Thyroid gland (tissue), 4 donors: ENCODE results near the gene PKD1. TPM values are rescaled to one million over a fixed set of nuclear protein-coding genes. Genes with fewer than 3 reads are reported as not detected.

Experiments used
- DNase-seq, 2 donors: peaks; one replicate each; pipeline ENCODE4 v3.0.0-alpha.2; 2019
- H3K27ac ChIP-seq, 3 donors: fragments of 200-600 bp; sonication (generic); 1 replicate in 2 of 3; 2 replicates in 1 of 3; pipeline ENCODE4 v1.5.1; 2016 to 2019; ENCODE audit warnings: mild to moderate bottlenecking in 1 of 3, moderate library complexity in 1 of 3
- H3K27me3 ChIP-seq: fragments of 200-600 bp; sonication (generic); one replicate; pipeline ENCODE4 v1.5.1; 2019
- H3K36me3 ChIP-seq, 2 donors: fragments of 200-600 bp; sonication (generic); one replicate each; pipeline ENCODE4 v1.5.1; 2016 to 2019
- H3K4me1 ChIP-seq, 2 donors: fragments of 200-600 bp; sonication (generic); one replicate each; pipeline ENCODE4 v1.5.1; 2017 to 2019
- H3K4me3 ChIP-seq, 3 donors: fragments of 200-600 bp; sonication (generic); replicated peaks in 1 of 3; 1 replicate in 2 of 3; 2 replicates in 1 of 3; pipeline ENCODE4 v1.5.1; 2016; ENCODE audit warnings: mild to moderate bottlenecking in 1 of 3
- H3K9me3 ChIP-seq: fragments of 200-600 bp; sonication (generic); one replicate; pipeline ENCODE4 v1.5.1; 2017
- CTCF ChIP-seq, 6 experiments: fragments of 200-600 bp in 3 of 6; fragments of 450-650 bp in 3 of 6; sonication (generic) in 3 of 6; IDR thresholded peaks; one replicate each; pipeline ENCODE4 v1.5.1; 2016 to 2019; ENCODE audit warnings: antibody characterized with exemption in 6 of 6, mild to moderate bottlenecking in 2 of 6, inconsistent platforms in 1 of 6, moderate library complexity in 1 of 6
- POLR2A ChIP-seq, 2 donors: fragments of 450-650 bp; IDR thresholded peaks; one replicate each; pipeline ENCODE4 v1.6.1; 2017; ENCODE audit warnings: antibody characterized with exemption in 2 of 2, mild to moderate bottlenecking in 2 of 2, moderate library complexity in 1 of 2
- WGBS, 2 donors: methylation state at CpG; one replicate each; pipeline ENCODE4 v1.1.5; 2017; 5-methylcytosine and 5-hydroxymethylcytosine counted together
- intact Hi-C: fragments of 100-400 bp; cut with DNase I; formaldehyde crosslinking; loops from one replicate; pipeline ENCODE4 v1.15.1; 2023
- total RNA-seq, 4 donors: library from RNA; depleted of rRNA; stranded (reverse); fragments of >200 nt; gene quantifications; one replicate each; pipeline ENCODE4 v1.2.3, GENCODE V29; 2016

Gene PKD1
- total RNA-seq, 4 donors from 2014 or later: 66.9 to 153 (median 87.7) TPM

- peaks cover 36 to 67% of the 10 kb centered on the region in 2 donors for H3K4me1 ChIP-seq
- no peak for TF ChIP-seq POLR2A (IDR thresholded peaks at IDR 0.05)
- no peak for TF ChIP-seq CTCF (IDR thresholded peaks at IDR 0.05)
- H3K27me3 ChIP-seq: no peaks in the 10 kb centered on the region
- WGBS, 2 donors: 7 to 9% methylated on average over 41 to 47 of the region's 47 CpGs
- peak; percentile 17 to 21 for DNase-seq
- peak overlapping the region; percentile 39 to 73 (median 49) for H3K27ac ChIP-seq
- intact Hi-C loops: no loop called here
- no peaks in the 10 kb centered on the region for H3K9me3 ChIP-seq
- H3K36me3 ChIP-seq: no peaks in the 10 kb centered on the region
- peak overlapping the region in 2 of 3 donors; percentile 69 to 83 for H3K4me3 ChIP-seq
Measured at GRCh38 chr16:2155977-2156848, 20.5 kb upstream of the PKD1 start.

GRCh38 chr16:2155091-2155950 lies 19.6 kb upstream of the PKD1 start, which contains the start of gene TRAF7:
TRAF7 (plus strand) TSS chr16:2155782; CDS start chr16:2163921, 8,139 bp downstream.
- Histone ChIP-seq H3K27me3 (no peaks in the 10 kb centered on the region), H3K9me3 (no peaks in the 10 kb centered on the region), H3K4me3 (peak within 1 kb of the TSS; percentile 69 to 83 (median 78)), H3K27ac (peak within 1 kb of the TSS; percentile 39 to 75 (median 50)), H3K36me3 (no peaks in the 10 kb centered on the region), H3K4me1 (peaks cover 36 to 61% of the 10 kb centered on the region in 2 donors)
- intact Hi-C loops: no loop called here
- peak; percentile 98 to 99 for DNase-seq
- TF ChIP-seq CTCF (IDR thresholded peaks at IDR 0.05) (peak in 1 of 6 experiments; percentile 9), POLR2A (IDR thresholded peaks at IDR 0.05) (peak; percentile 97 to 99)
- 0% methylated on average over 7 to 34 of the region's 94 CpGs for WGBS, 2 donors

GRCh38 chr16:2154533-2155090 lies 18.9 kb upstream of the PKD1 start:
- no peaks in the 10 kb centered on the region for H3K27me3 ChIP-seq
- H3K4me1 ChIP-seq: peaks cover 32 to 60% of the 10 kb centered on the region in 2 donors
- DNase-seq: no peak
- no peaks in the 10 kb centered on the region for H3K9me3 ChIP-seq
- H3K27ac ChIP-seq: peak overlapping the region; percentile 19 to 75 (median 50)
- no peaks in the 10 kb centered on the region for H3K36me3 ChIP-seq
- intact Hi-C loops: loop anchor here (5.0 kb wide), 1 partner anchor 132 kb away; no protein-coding TSS in a partner anchor
- TF ChIP-seq CTCF (IDR thresholded peaks at IDR 0.05) (no peak), POLR2A (IDR thresholded peaks at IDR 0.05) (no peak)
- peak overlapping the region; percentile 63 to 78 (median 77) for H3K4me3 ChIP-seq
- 6 to 7% methylated on average over 23 of the region's 23 CpGs for WGBS, 2 donors

- Histone ChIP-seq H3K36me3 (no peaks in the 10 kb centered on the region), H3K4me3 (peak overlapping the region in 2 of 3 donors; percentile 23 to 77), H3K4me1 (peaks cover 41 to 60% of the 10 kb centered on the region in 2 donors), H3K27me3 (no peaks in the 10 kb centered on the region), H3K27ac (peak overlapping the region; percentile 26 to 77 (median 57)), H3K9me3 (no peaks in the 10 kb centered on the region)
- DNase-seq: peak; percentile 41 to 54
- TF ChIP-seq POLR2A (IDR thresholded peaks at IDR 0.05) (no peak), CTCF (IDR thresholded peaks at IDR 0.05) (no peak)
- intact Hi-C loops: loop anchor here (5.0 kb wide), 1 partner anchor 131 kb away; no protein-coding TSS in a partner anchor
- WGBS, 2 donors: 35 to 37% methylated on average over 21 to 23 of the region's 25 CpGs
Measured at GRCh38 chr16:2152695-2153506, 17.2 kb upstream of the PKD1 start.
